BJ (cell line): Measurements from ENCODE around the gene ENO3. TPM values are rescaled to one million over a fixed set of nuclear protein-coding genes. Genes with fewer than 3 reads are reported as not detected.
"Not testable (repeated sequence)": the region's sequence is repeated elsewhere in the genome, so short reads cannot be mapped to it uniquely, and the experiment has no call there.

ENCODE experiments used
- CTCF ChIA-PET: fragments of 350-600 bp; formaldehyde crosslinking; extraction: SDS; loops from one replicate; lab custom pipeline; 2021; ENCODE audit warnings: antibody characterized with exemption, inconsistent platforms; lab: Yijun Ruan, JAX
- POLR2A ChIA-PET: fragments of 300-600 bp; sonication (Branson Sonifier 250); formaldehyde crosslinking; extraction: SDS; loops from one replicate; lab custom pipeline; 2021; ENCODE audit warnings: antibody characterized with exemption; lab: Charles Lee
- DNase-seq: peaks from one replicate; pipeline ENCODE4 v3.0.0-alpha.2; 2011; ENCODE audit warnings: low read depth
- H3K27me3 ChIP-seq: 2 replicates; pipeline ENCODE4 v1.6.0; 2011; ENCODE audit warnings: low read length; ENCODE audit not compliant: control insufficient read depth, insufficient read depth
- H3K36me3 ChIP-seq: 2 replicates; pipeline ENCODE4 v1.5.1; 2011; ENCODE audit warnings: low read length; ENCODE audit not compliant: control insufficient read depth, insufficient read depth
- H3K4me3 ChIP-seq: 2 replicates; pipeline ENCODE4 v1.5.1; 2011; ENCODE audit warnings: low read depth, mild to moderate bottlenecking, control low read depth, low read length
- CTCF ChIP-seq: IDR thresholded peaks from 2 replicates; pipeline ENCODE4 v1.5.1; 2011; ENCODE audit warnings: low read depth, mild to moderate bottlenecking, control low read depth, inconsistent platforms, low read length, moderate library complexity; ENCODE audit not compliant: insufficient read depth
- polyA minus RNA-seq: library from RNA; depleted of rRNA, polyadenylated mRNA; stranded (reverse); fragments of >200 nt; gene quantifications from 2 replicates; pipeline ENCODE4 v1.2.3, GENCODE V29; 2011; rRNA and poly(A)+ RNA removed
- polyA plus RNA-seq: library from polyadenylated mRNA; depleted of rRNA; stranded (reverse); fragments of >200 nt; gene quantifications from 2 replicates; pipeline ENCODE4 v1.2.3, GENCODE V29; 2011; rRNA removed

ENO3 gene
- polyA plus RNA-seq (3.8 and 5.9 TPM in 2 replicates), polyA minus RNA-seq (1.0 and 1.5 TPM in 2 replicates)

DNA sequence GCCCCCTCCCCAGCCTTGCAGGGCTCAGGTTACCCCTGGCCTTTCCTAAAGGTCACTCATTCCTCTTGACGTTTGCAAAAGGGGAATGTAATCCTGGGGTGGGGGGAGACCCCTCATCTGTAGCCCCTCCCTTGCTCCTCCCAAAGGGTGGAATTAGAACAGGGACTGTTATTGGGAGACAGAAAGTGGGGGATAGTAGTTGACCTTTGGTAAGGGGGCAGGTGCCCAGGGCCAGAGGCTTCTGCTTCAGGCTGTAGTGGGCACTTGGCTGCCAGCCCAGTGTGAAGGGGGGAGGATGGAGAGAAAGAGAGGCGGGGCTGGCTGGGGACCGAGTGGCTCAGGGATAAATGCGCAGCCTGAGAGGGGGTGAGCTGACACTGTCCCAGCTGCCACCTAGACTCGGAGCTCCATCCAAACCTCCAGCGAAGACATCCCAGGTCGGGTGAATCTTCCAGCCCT is at the start of gene ENO3:
ENO3 (plus strand) TSS at position 374 of the 459 bp plus-strand sequence. CDS start 711 bp downstream, outside the sequence.
- H3K4me3 ChIP-seq = peak within 1 kb of the TSS; percentile 92
- no peak for TF ChIP-seq CTCF
- H3K27me3 ChIP-seq = no peaks in the 10 kb centered on the region
- ChIA-PET CTCF (no interaction called here), POLR2A (interaction anchor here (1.3 kb wide), 1 partner anchor 11 kb away, joined by 3 read pairs; the partner anchor contains the start of genes RNF167 and SLC25A11)
- DNase-seq = no peak
- peaks cover 4% of the 10 kb centered on the region for H3K36me3 ChIP-seq

- POLR2A ChIA-PET = no interaction called here
- Histone ChIP-seq H3K4me3 (no peak overlapping the region), H3K27me3 (no peaks in the 10 kb centered on the region), H3K36me3 (peaks cover 2% of the 10 kb centered on the region)
- CTCF ChIA-PET = interaction anchor here (1.0 to 3.6 kb wide), 6 partner anchors 112 to 335 kb away, joined by 3 to 11 read pairs (median 6); partner anchors contain the start of genes ARRB2, MED11 and VMO1
- TF ChIP-seq CTCF = no peak
- no peak for DNase-seq
These were observed 49.1 kb upstream of the ENO3 start for GRCh38 chr17:4901648-4902344.

DNA sequence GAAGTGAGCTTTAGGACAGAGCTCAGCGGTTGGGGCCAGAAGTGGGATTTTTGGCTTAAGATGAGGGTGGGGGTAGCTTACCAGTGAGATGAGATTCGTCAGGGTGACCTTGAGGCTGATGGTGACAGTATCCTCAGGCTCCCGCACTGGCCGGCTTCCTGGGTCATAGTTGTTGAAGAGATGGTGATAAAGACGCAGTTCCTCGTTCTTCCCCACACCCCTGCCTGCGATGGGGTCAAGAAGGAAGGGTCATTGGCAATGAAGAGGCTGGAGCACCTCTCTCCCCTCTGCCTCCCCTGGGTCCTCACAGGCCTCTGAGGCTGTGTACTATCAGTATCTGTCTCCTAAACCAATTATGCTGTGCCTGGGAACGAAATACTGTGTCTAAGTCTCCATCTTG is 48.4 kb upstream of the ENO3 start:
- no peaks in the 10 kb centered on the region for H3K36me3 ChIP-seq
- H3K27me3 ChIP-seq = no peaks in the 10 kb centered on the region
- TF ChIP-seq CTCF = no peak
- ChIA-PET POLR2A (no interaction called here), CTCF (interaction anchor here (0.7 to 2.8 kb wide), 10 partner anchors 13 to 251 kb away, joined by 3 to 11 read pairs (median 4); partner anchors contain the start of genes ARRB2, MED11 and VMO1)
- no peak for DNase-seq
- H3K4me3 ChIP-seq = no peak overlapping the region

DNA sequence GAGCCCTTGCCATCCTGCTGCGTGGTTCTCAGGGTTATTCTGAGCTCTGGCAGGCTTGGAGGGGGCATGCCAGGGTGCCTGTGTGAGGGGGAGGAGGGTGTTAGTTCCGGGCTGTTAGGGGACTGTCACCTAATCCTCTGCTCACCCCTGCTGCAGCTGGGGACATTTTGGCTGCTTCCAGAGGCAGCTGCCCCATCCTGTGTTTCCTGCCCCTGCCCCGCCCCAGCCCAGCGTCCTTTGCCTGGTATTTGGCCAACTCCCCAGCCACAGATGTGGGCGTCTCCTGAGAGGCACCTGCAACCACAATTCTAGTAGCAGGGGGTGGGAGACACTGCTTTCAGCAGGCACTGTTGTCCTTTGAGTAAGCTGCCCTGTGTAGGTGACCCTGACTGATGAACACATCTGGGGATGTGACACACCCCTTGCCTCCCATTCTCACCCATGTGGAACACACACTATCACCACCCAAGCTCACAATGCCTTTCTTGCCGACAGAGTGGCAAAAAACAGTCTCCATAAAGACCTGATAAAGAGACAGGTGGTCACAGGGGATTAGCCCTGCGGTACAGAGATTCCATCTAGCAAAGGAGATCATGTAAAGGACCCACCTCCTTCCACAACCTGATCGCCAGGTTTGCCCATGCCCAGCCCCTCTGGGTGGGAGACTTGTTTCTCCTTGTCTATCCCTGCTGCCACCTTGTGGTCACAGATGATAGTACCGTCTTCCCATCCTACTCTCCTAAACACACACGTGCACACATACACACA is 47.7 kb upstream of the ENO3 start, which contains the start of gene CHRNE:
CHRNE (minus strand) TSS at position 48 of the 768 bp plus-strand sequence; CDS start at position 13, 35 bp downstream.
- no peak within 1 kb of the TSS for H3K4me3 ChIP-seq
- peak; percentile 82 for TF ChIP-seq CTCF
- DNase-seq = no peak
- H3K27me3 ChIP-seq = no peaks in the 10 kb centered on the region
- no peaks in the 10 kb centered on the region for H3K36me3 ChIP-seq
- ChIA-PET POLR2A (no interaction called here), CTCF (interaction anchor here (0.7 to 2.8 kb wide), 22 partner anchors 10 to 252 kb away, joined by 3 to 11 read pairs (median 4); partner anchors contain the start of genes ARRB2, RNF167, SLC25A11 and VMO1)

DNA sequence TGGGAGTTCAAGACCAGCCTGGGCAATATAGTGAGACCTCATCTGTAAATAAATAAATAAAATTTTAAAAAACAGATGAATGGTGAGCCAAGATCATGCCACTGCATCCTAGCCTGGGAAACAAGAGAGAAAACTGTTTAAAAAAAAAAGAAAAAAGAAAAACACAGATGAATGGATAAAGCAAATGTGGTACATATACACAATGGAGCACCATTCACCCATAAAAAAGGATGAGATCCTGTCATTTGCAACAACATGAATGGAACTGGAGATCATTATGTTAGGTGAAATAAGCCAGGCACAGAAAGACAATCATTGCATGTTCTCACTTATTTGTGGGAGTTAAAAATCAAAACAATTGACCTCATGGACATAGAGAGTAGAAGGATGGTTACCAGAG is 44.3 kb upstream of the ENO3 start:
- H3K4me3 ChIP-seq, POLR2A ChIA-PET, CTCF ChIA-PET, H3K27me3 ChIP-seq, DNase-seq, H3K36me3 ChIP-seq: not testable (repeated sequence)
